IMR-90 (cell line): ENCODE measurements around the gene IGF2. TPM values are rescaled to one million over a fixed set of nuclear protein-coding genes. Genes with fewer than 3 reads are reported as not detected.
A peak's percentile ranks its signal among the peaks of the same experiment; 100 is the strongest.

Experiments
- ATAC-seq: fragments of 200-7000 bp; cut with Tn5 transposase; 2 replicates; pipeline ENCODE4 v1.9.1; 2020; ENCODE audit warnings: low read depth, mild to moderate bottlenecking, moderate library complexity
- BruUV-seq: library from RNA; stranded (reverse); fragments of 400-500 nt; replicated peaks from 2 replicates; lab custom pipeline; 2021; lab: Mats Ljungman, UMichigan
- CTCF ChIA-PET: fragments of 300-600 bp; formaldehyde crosslinking; extraction: SDS; loops from one replicate; lab custom pipeline; 2021; ENCODE audit warnings: antibody characterized with exemption; lab: Yijun Ruan, JAX
- POLR2A ChIA-PET: fragments of 300-600 bp; sonication (Branson Sonifier 250); formaldehyde crosslinking; loops from one replicate; lab custom pipeline; 2022; ENCODE audit warnings: antibody characterized with exemption; ENCODE audit not compliant: unreplicated experiment; lab: Charles Lee
- DNase-seq: peaks from one replicate; pipeline ENCODE4 v3.0.0; 2013
- H2AFZ ChIP-seq: replicated peaks from 2 replicates; pipeline ENCODE3; 2013; ENCODE audit warnings: low read length, mild to moderate bottlenecking; ENCODE audit not compliant: poor library complexity
- H2AK5ac ChIP-seq: 2 replicates; pipeline ENCODE4 v1.6.1; 2013; ENCODE audit warnings: low read depth, low read length, inconsistent platforms
- H2AK9ac ChIP-seq: replicated peaks from 2 replicates; pipeline ENCODE3; 2013; ENCODE audit warnings: mild to moderate bottlenecking, low read depth, low read length, moderate library complexity; ENCODE audit not compliant: poor library complexity
- H2BK120ac ChIP-seq: 2 replicates; pipeline ENCODE4 v1.6.1; 2013; ENCODE audit warnings: low read depth, low read length, inconsistent platforms
- H2BK15ac ChIP-seq: 3 replicates; pipeline ENCODE4 v1.6.1; 2013; ENCODE audit warnings: low read depth, low read length, inconsistent platforms
- H2BK20ac ChIP-seq: 2 replicates; pipeline ENCODE4 v1.6.1; 2013; ENCODE audit warnings: low read depth, mild to moderate bottlenecking, inconsistent platforms, low read length, moderate library complexity
- H2BK5ac ChIP-seq: 2 replicates; pipeline ENCODE4 v1.6.1; 2013; ENCODE audit warnings: mild to moderate bottlenecking, low read depth, low read length, inconsistent platforms; ENCODE audit not compliant: poor library complexity, severe bottlenecking
- H3K14ac ChIP-seq: replicated peaks from 2 replicates; pipeline ENCODE4 v1.6.1; 2013; ENCODE audit warnings: low read depth, low read length, inconsistent platforms
- H3K18ac ChIP-seq: 2 replicates; pipeline ENCODE4 v1.6.1; 2013; ENCODE audit warnings: low read depth, low read length, control low read depth
- H3K23ac ChIP-seq: 2 replicates; pipeline ENCODE4 v1.6.1; 2013; ENCODE audit warnings: low read depth, low read length, inconsistent platforms
- H3K27ac ChIP-seq: 2 replicates; pipeline ENCODE4 v1.5.1; 2013; ENCODE audit warnings: mild to moderate bottlenecking, control low read depth, low read length; ENCODE audit not compliant: insufficient read depth
- H3K27me3 ChIP-seq: 2 replicates; pipeline ENCODE4 v1.6.1; 2013; ENCODE audit warnings: low read length; ENCODE audit not compliant: control insufficient read depth, insufficient read depth
- H3K36me3 ChIP-seq: 2 replicates; pipeline ENCODE4 v1.6.1; 2013; ENCODE audit warnings: low read length, mixed read lengths; ENCODE audit not compliant: control insufficient read depth, insufficient read depth
- H3K4ac ChIP-seq: 2 replicates; pipeline ENCODE4 v1.6.1; 2013; ENCODE audit warnings: low read depth, low read length, inconsistent platforms
- H3K4me1 ChIP-seq: 2 replicates; pipeline ENCODE4 v1.6.1; 2013; ENCODE audit warnings: low read length, mixed read lengths; ENCODE audit not compliant: control insufficient read depth, insufficient read depth
- H3K4me2 ChIP-seq: 2 replicates; pipeline ENCODE4 v1.6.1; 2013; ENCODE audit warnings: low read depth, mild to moderate bottlenecking, control low read depth, low read length, moderate library complexity
- H3K4me3 ChIP-seq: 2 replicates; pipeline ENCODE4 v1.5.1; 2013; ENCODE audit warnings: low read depth, mild to moderate bottlenecking, control low read depth, low read length, moderate library complexity; ENCODE audit not compliant: insufficient read depth
- H3K56ac ChIP-seq: 2 replicates; pipeline ENCODE4 v1.6.1; 2013; ENCODE audit warnings: low read length, inconsistent platforms; ENCODE audit not compliant: insufficient read depth; ENCODE audit errors: extremely low read depth
- H3K79me1 ChIP-seq, 2 experiments: 2 replicates each; pipeline ENCODE4 v1.6.1; 2013; ENCODE audit warnings: low read length in 2 of 2, inconsistent platforms in 1 of 2, low read depth in 1 of 2
- H3K9ac ChIP-seq: 2 replicates; pipeline ENCODE4 v1.6.1; 2013; ENCODE audit warnings: low read depth, low read length, control low read depth
- H3K9me1 ChIP-seq: 2 replicates; pipeline ENCODE4 v1.6.1; 2013; ENCODE audit warnings: low read length, inconsistent platforms; ENCODE audit not compliant: insufficient read depth
- H3K9me3 ChIP-seq: 2 replicates; pipeline ENCODE4 v1.6.1; 2013; ENCODE audit warnings: low read length; ENCODE audit not compliant: control insufficient read depth, insufficient read depth
- H4K20me1 ChIP-seq: 2 replicates; pipeline ENCODE4 v1.6.1; 2013; ENCODE audit warnings: low read length, inconsistent platforms; ENCODE audit not compliant: insufficient read depth
- H4K5ac ChIP-seq: 2 replicates; pipeline ENCODE4 v1.6.1; 2013; ENCODE audit warnings: mild to moderate bottlenecking, low read depth, low read length, control low read depth
- H4K8ac ChIP-seq, 2 experiments: 2 replicates each; pipeline ENCODE4 v1.6.1; 2013; ENCODE audit warnings: low read depth in 2 of 2, low read length in 2 of 2, control low read depth in 1 of 2, inconsistent platforms in 1 of 2
- H4K91ac ChIP-seq: 2 replicates; pipeline ENCODE4 v1.6.1; 2013; ENCODE audit warnings: low read depth, low read length, inconsistent platforms; ENCODE audit not compliant: insufficient read depth
- CHD1 ChIP-seq: IDR thresholded peaks from 2 replicates; pipeline ENCODE4 v1.6.1; 2012; ENCODE audit warnings: low read depth, low read length, improper control_type of control experiment
- FOS ChIP-seq: fragments of 150-350 bp; IDR thresholded peaks from 2 replicates; pipeline ENCODE4 v1.6.1; 2016; ENCODE audit warnings: low read depth, low read length
- MAZ ChIP-seq: IDR thresholded peaks from 2 replicates; pipeline ENCODE4 v1.6.1; 2012; ENCODE audit warnings: low read depth, mild to moderate bottlenecking, low read length, improper control_type of control experiment, moderate library complexity, borderline replicate concordance
- RAD21 ChIP-seq: IDR thresholded peaks from 2 replicates; pipeline ENCODE4 v1.6.1; 2012; ENCODE audit warnings: low read length, improper control_type of control experiment
- WGBS, 2 experiments: methylation state at CpG; one replicate each; pipeline versions ENCODE4 v1.1.5 to v1.1.7; 2013; ENCODE audit warnings: missing lambda C conversion rate in 2 of 2; ENCODE audit not compliant: insufficient read length in 1 of 2; ENCODE audit errors: extremely low coverage in 2 of 2; 5-methylcytosine and 5-hydroxymethylcytosine counted together
- dilution Hi-C: fragments of 300-500 bp; cut with HindIII; formaldehyde crosslinking; loops from one replicate; pipeline ENCODE4 v1.14.3; 2018; ENCODE audit warnings: low sequenced_read_pairs; ENCODE audit not compliant: unreplicated experiment
- in situ Hi-C: fragments of 300-500 bp; cut with MboI; formaldehyde crosslinking; loops from 3 replicates; pipeline ENCODE4 v1.14.3; 2019; ENCODE audit warnings: low sequenced_read_pairs, inconsistent platforms, mixed read lengths
- intact Hi-C: fragments of 100-400 bp; cut with micrococcal nuclease; formaldehyde crosslinking; loops from 2 replicates; pipeline ENCODE4 v1.10.0; 2022
- polyA plus RNA-seq, 3 experiments: library from polyadenylated mRNA; depleted of rRNA; stranded (reverse); fragments of >200 nt; gene quantifications; 2 replicates each; pipeline ENCODE4 v1.2.3, GENCODE V29; 2012; ENCODE audit warnings: low replicate concordance in 1 of 3
- total RNA-seq: library from RNA; depleted of rRNA; stranded (reverse); fragments of >200 nt; gene quantifications from 2 replicates; pipeline ENCODE4 v1.2.3, GENCODE V29; 2012

IGF2 gene
- total and polyA plus RNA-seq, 2 of the 4 experiments (the other 2 are of a cell fraction) = 2.3 to 21.8 TPM

GRCh38 chr11:2142762-2143202 is 3.6 kb upstream of the IGF2 start:
- Histone ChIP-seq H3K9me3 (no peaks in the 10 kb centered on the region), H3K23ac (peak overlapping the region; percentile 2; the same call in 1 of the 2 replicates), H2BK20ac (no peak overlapping the region), H3K36me3 (no peaks in the 10 kb centered on the region), H3K9me1 (no peaks in the 10 kb centered on the region), H3K18ac (no peak overlapping the region), H2BK5ac (no peak overlapping the region), H2BK15ac (no peak overlapping the region), H2AK9ac (peak overlapping the region; percentile 17), H2AK5ac (no peak overlapping the region), H3K4me1 (peaks cover 2% of the 10 kb centered on the region), H3K27me3 (peaks cover 92% of the 10 kb centered on the region), H3K79me1 (no peaks in the 10 kb centered on the region), H4K20me1 (peaks cover 14% of the 10 kb centered on the region; the same call in 1 of the 2 replicates), H3K4ac (no peak overlapping the region), H4K8ac (no peak overlapping the region), H3K27ac (no peak overlapping the region), H3K14ac (no peak overlapping the region), H3K4me2 (no peak overlapping the region), H3K4me3 (no peak overlapping the region), H2BK120ac (no peak overlapping the region), H3K9ac (no peak overlapping the region), H4K5ac (no peak overlapping the region), H3K56ac (no peak overlapping the region), H2AFZ (no peak overlapping the region), H4K91ac (no peak overlapping the region)
- TF ChIP-seq RAD21 = no peak
- no peak for TF ChIP-seq MAZ
- TF ChIP-seq FOS = peak; percentile 33; the same call in 1 of the 2 replicates
- no peak for TF ChIP-seq CHD1
- no TSS peak for BruUV-seq
- ChIA-PET CTCF (interaction anchor here (3.2 kb wide), 1 partner anchor 8 kb away, joined by 14 read pairs; no protein-coding TSS in a partner anchor), POLR2A (no interaction called here)
- in situ Hi-C loops (no loop called here), dilution Hi-C loops (no loop called here), intact Hi-C loops (no loop called here)
- 19% methylated on average over 2 of the region's 6 CpGs; no CpG with 5 or more reads in 1 of the 2 experiments for WGBS, 2 experiments
- DNase-seq = peak; percentile 52
- no peak for ATAC-seq
